ENCODE measurements around the gene ZNF286A.
"Not testable (repeated sequence)": the region's sequence is repeated elsewhere in the genome, so short reads cannot be mapped to it uniquely, and the experiment has no call there.

- not testable (repeated sequence) for TF ChIP-seq CTCF, POLR2A (IDR thresholded peaks at IDR 0.05)
These were observed 12.1 kb upstream of the ZNF286A start for GRCh38 chr17:15687494-15687893.
